Tibial nerve (tissue), 3 donors: Measurements from ENCODE around the gene CADPS2.

Source experiments
- POLR2A ChIP-seq, 2 donors: fragments of 450-650 bp; IDR thresholded peaks; one replicate each; pipeline ENCODE4 v1.6.1; 2017; ENCODE audit warnings: antibody characterized with exemption in 2 of 2, mild to moderate bottlenecking in 2 of 2, moderate library complexity in 2 of 2
- TF ChIP-seq, protein P1 (sequence below), 5 experiments: fragments of 200-600 bp in 3 of 5; fragments of 450-650 bp in 2 of 5; sonication (generic) in 3 of 5; IDR thresholded peaks; one replicate each; pipeline ENCODE4 v1.5.1; 2016 to 2019; ENCODE audit warnings: antibody characterized with exemption in 5 of 5, mild to moderate bottlenecking in 3 of 5, moderate library complexity in 2 of 5

DNA sequence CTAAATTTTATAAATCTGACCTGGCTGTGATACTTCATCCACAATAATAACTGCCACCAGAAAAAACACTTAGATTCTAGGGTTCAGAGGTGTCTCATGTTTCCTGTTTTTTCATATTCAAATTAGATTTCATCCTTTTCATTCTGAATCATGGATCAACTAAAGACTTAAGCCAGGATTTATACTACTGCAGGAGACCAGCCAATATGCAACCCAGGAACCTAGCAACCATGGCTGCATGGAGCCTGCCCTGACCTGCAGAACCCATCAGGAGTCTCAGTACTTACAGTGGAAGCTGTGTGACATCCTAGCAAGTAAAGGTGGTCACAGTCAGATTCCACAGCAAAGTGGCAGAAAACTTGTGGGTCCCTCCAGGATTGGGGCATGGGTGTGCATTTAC is 143.0 kb downstream of the CADPS2 start:
- TF ChIP-seq, protein P1, sequence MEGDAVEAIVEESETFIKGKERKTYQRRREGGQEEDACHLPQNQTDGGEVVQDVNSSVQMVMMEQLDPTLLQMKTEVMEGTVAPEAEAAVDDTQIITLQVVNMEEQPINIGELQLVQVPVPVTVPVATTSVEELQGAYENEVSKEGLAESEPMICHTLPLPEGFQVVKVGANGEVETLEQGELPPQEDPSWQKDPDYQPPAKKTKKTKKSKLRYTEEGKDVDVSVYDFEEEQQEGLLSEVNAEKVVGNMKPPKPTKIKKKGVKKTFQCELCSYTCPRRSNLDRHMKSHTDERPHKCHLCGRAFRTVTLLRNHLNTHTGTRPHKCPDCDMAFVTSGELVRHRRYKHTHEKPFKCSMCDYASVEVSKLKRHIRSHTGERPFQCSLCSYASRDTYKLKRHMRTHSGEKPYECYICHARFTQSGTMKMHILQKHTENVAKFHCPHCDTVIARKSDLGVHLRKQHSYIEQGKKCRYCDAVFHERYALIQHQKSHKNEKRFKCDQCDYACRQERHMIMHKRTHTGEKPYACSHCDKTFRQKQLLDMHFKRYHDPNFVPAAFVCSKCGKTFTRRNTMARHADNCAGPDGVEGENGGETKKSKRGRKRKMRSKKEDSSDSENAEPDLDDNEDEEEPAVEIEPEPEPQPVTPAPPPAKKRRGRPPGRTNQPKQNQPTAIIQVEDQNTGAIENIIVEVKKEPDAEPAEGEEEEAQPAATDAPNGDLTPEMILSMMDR (IDR thresholded peaks at IDR 0.05), result no peak
- TF ChIP-seq POLR2A (IDR thresholded peaks at IDR 0.05), result no peak
